Neural cell (in vitro differentiated cells): ENCODE results near the gene DENND2A.
"Not testable (repeated sequence)": the region's sequence is repeated elsewhere in the genome, so short reads cannot be mapped to it uniquely, and the experiment has no call there.

Experiments used
- EP300 ChIP-seq: fragments of 450-650 bp; conservative IDR thresholded peaks from 2 replicates; pipeline ENCODE4 v1.6.1; 2014; ENCODE audit warnings: antibody characterized with exemption, mild to moderate bottlenecking, moderate library complexity; ENCODE audit not compliant: poor library complexity, severe bottlenecking
- EZH2 ChIP-seq: fragments of 200-600, 300-800 bp; shearing (Covaris generic), sonication (generic); IDR thresholded peaks from 2 replicates; pipeline ENCODE4 v1.6.1; 2014; ENCODE audit warnings: antibody characterized with exemption, low read length, borderline replicate concordance, mild to moderate bottlenecking; ENCODE audit not compliant: insufficient read depth, poor library complexity, severe bottlenecking
- MXI1 ChIP-seq: fragments of 450-650 bp; conservative IDR thresholded peaks from 2 replicates; pipeline ENCODE4 v1.6.1; 2014; ENCODE audit warnings: antibody characterized with exemption, mild to moderate bottlenecking; ENCODE audit not compliant: poor library complexity, severe bottlenecking
- POLR2AphosphoS5 ChIP-seq: IDR thresholded peaks from 2 replicates; pipeline ENCODE4 v1.6.1; 2012
- RAD21 ChIP-seq: fragments of 450-650 bp; conservative IDR thresholded peaks from 2 replicates; pipeline ENCODE4 v1.6.1; 2014; ENCODE audit warnings: antibody characterized with exemption, mild to moderate bottlenecking, moderate library complexity
- REST ChIP-seq: IDR thresholded peaks from 2 replicates; pipeline ENCODE4 v1.6.1; 2012; ENCODE audit warnings: borderline replicate concordance
- TAF1 ChIP-seq: IDR thresholded peaks from 2 replicates; pipeline ENCODE4 v1.6.1; 2012; ENCODE audit warnings: low read depth
- TF ChIP-seq, protein P1 (sequence below): fragments of 450-650 bp; IDR thresholded peaks from 2 replicates; pipeline ENCODE4 v1.5.1; 2014; ENCODE audit warnings: antibody characterized with exemption, mild to moderate bottlenecking, moderate library complexity; ENCODE audit not compliant: poor library complexity, severe bottlenecking

DNA sequence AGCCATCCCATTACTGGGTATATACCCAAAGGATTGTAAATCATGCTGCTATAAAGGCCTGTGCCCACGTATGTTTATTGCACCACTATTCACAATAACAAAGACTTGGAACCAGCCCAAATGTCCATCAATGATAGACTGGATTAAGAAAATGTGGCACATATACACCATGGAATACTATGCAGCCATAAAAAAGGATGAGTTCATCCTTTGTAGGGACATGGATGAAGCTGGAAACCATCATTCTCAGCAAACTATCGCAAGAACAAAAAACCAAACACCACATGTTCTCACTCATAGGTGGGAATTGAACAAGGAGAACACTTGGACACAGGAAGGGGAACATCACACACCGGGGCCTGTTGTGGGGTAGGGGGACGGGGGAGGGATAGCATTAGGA is 111.2 kb downstream of the DENND2A start:
- not testable (repeated sequence) for TF ChIP-seq REST, POLR2AphosphoS5, TAF1, MXI1, EZH2, RAD21, EP300
- TF ChIP-seq, protein P1, sequence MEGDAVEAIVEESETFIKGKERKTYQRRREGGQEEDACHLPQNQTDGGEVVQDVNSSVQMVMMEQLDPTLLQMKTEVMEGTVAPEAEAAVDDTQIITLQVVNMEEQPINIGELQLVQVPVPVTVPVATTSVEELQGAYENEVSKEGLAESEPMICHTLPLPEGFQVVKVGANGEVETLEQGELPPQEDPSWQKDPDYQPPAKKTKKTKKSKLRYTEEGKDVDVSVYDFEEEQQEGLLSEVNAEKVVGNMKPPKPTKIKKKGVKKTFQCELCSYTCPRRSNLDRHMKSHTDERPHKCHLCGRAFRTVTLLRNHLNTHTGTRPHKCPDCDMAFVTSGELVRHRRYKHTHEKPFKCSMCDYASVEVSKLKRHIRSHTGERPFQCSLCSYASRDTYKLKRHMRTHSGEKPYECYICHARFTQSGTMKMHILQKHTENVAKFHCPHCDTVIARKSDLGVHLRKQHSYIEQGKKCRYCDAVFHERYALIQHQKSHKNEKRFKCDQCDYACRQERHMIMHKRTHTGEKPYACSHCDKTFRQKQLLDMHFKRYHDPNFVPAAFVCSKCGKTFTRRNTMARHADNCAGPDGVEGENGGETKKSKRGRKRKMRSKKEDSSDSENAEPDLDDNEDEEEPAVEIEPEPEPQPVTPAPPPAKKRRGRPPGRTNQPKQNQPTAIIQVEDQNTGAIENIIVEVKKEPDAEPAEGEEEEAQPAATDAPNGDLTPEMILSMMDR, result not testable (repeated sequence)
